GM21825 (cell line): ENCODE measurements around the gene FAM83G.
"Not testable (repeated sequence)": the region's sequence is repeated elsewhere in the genome, so short reads cannot be mapped to it uniquely, and the experiment has no call there.

Experiments
- ATAC-seq: cut with Tn5 transposase; IDR thresholded peaks from one replicate; pipeline ENCODE4 v1.9.1; 2021; ENCODE audit warnings: mild to moderate bottlenecking, moderate library complexity; ENCODE audit not compliant: unreplicated experiment

Gene FAM83G

DNA sequence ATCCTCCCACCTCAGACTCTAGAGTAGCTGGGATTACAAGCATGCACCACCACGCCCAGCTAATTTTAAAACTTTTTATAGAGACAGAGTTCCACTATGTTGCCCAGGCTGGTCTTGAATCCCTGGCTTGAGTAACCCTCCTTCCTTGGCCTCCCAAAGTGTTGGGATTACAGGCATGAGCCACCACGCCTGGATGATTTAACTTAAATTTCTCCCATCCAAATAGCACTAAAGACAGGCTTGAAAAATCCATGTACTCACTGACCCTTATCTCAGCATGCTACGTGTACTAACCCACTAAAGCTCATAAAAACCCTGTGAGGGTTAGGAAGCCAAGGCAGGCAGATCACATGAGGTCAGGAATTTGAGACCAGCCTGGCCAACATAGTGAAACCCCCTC lies 48.0 kb downstream of the FAM83G start:
- no peak for ATAC-seq

- ATAC-seq: not testable (repeated sequence)
Measured at GRCh38 chr17:18956021-18956420, 48.5 kb downstream of the FAM83G start.

GRCh38 chr17:18955009-18955408 lies 49.6 kb downstream of the FAM83G start:
- ATAC-seq: no peak

DNA sequence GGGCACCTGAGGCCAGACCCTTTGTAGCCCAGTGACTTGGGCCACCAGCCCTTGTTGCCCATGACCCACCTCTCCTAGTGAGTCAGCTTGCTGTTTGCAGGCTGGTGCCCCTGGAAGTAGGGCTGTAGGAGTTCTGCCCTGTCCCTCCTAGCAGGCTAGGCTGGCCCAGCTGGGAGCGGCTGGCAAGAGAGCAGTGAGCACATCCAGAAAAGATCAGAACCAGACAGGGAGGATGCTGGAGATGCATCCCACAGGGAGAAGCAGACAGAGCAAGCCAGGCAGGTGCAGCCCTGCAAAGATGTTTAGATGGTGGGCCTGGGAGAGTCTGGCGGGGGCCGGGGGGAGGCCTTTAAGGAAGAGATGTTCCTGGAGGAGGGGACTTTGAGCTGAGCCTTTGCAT lies 50.2 kb downstream of the FAM83G start:
- no peak for ATAC-seq

DNA sequence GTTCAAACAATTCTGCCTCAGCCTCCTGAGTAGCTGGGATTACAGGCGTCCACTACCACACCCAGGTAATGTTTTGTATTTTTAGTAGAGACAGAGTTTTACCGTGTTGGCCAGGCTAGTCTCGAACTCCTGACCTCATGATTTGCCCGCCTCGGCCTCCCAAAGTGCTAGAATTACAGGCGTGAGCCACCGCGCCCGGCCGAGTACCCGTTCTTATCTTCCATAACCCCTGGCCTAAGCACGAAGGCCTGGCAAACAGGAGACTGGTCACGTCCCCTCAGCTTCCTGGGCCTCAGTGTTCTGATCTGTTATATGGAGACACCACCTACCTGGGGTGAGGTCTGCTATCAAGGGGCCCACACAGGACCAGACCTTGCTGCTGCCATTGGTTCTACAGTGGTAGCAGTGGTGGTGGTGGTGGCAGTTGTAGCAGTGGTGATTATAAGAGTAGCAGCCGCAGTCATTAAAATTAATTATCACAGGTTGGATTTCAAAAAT lies 51.3 kb downstream of the FAM83G start:
- ATAC-seq: no peak

- no peak for ATAC-seq
Measured at GRCh38 chr17:18951941-18952842, 52.4 kb downstream of the FAM83G start, which contains the start of gene SLC5A10. Gene SLC5A10, plus strand, starts transcription at chr17:18952165. Its CDS starts 41 bp downstream, at chr17:18952206.

DNA sequence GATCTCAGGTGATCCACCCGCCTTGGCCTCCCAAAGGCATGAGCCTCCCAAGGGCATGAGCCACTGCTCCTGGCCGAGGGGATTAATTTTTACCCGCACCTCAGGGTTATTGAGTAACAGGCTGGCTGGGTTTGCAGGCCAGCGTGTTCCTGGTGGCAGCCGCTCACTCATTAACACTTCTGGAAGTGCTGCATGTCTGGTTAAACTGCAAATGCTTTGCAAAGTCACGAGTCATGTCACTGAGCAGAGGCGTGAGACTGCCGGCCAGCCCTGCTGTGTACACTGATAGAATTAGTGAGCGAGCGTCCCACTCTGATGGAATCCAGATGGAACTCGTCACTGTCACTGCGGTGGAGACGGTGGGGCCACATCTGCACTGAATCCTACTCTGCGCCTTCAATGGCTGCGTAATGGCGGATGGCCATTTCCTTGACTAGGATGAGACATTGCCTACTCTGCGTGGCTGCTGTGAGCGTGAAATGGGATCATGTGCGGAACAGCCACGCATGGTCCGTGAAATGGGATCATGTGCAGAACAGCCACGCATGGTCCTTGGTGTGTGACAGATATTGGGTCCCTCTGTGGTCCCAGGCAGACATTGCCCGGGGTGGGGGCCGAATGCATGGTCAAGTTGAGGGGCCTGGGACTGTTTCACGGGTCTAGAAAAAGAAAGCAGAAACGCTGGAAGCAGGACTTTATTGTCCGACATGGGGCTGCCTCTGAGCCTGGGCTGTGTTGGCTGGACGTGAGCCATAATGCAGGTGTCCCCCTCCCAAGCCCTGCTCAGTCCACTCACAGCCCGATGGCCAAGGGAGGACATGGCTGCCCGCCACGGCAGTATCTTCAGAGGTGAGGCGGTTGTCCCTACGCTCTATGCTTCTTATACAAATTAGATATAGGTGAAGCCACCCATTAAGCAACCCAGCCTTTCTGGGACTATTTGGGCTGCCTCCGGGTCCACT lies 53.3 kb downstream of the FAM83G start:
- ATAC-seq: no peak

- ATAC-seq: no peak
Measured at GRCh38 chr17:18950346-18950745, 54.2 kb downstream of the FAM83G start.

DNA sequence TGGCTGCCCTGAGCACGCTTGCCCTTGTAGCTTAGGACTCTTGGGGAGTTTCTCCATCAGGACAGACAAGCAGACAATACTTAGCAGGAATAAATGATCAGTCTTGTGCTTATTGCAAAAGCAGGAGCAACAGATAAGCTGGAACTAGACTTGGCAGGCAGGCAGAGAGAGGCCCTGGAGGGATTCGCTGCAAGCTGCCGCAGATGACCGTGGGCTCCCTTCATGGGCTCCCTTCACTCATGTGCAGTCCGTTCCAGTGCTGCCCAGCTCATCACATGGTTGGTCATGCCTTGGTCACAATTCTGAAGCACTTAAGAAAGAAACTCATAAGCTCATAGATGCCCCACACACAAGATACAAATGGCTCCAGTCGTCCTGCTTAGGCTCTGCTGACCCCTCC lies 55.0 kb downstream of the FAM83G start:
- ATAC-seq: no peak

DNA sequence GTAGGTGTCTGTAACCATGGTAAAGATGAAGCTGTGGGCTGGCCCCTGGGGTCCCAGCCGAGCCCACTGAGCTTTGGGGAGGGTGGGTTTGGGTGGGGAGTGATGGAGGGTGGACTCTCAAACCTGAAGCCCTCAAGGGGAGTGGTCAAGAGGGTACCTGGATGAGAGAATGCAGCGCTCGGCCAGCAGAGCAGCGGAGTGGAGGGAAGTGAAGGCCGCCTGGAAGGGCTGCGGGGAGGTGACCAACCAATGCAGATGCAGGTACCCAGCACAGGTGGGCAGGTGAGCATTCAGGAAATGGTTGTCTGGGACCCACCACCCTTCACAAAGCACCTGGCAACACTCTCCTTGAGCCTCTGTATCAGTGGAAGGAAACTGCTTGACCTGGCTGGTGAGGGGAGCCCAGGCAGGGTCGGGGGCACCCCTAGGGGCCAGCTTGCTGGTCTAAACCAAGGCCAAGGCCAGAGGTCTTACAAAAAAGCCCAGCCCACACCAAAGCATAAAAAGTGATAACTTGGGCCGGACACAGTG lies 56.0 kb downstream of the FAM83G start:
- no peak for ATAC-seq

GRCh38 chr17:18947866-18948265 lies 56.7 kb downstream of the FAM83G start:
- ATAC-seq: no peak

- ATAC-seq: no peak
Measured at GRCh38 chr17:18946536-18946935, 58.0 kb downstream of the FAM83G start.

GRCh38 chr17:18944646-18945045 lies 59.9 kb downstream of the FAM83G start:
- ATAC-seq: no peak

GRCh38 chr17:18938692-18939023 lies 65.9 kb downstream of the FAM83G start:
- ATAC-seq: no peak

DNA sequence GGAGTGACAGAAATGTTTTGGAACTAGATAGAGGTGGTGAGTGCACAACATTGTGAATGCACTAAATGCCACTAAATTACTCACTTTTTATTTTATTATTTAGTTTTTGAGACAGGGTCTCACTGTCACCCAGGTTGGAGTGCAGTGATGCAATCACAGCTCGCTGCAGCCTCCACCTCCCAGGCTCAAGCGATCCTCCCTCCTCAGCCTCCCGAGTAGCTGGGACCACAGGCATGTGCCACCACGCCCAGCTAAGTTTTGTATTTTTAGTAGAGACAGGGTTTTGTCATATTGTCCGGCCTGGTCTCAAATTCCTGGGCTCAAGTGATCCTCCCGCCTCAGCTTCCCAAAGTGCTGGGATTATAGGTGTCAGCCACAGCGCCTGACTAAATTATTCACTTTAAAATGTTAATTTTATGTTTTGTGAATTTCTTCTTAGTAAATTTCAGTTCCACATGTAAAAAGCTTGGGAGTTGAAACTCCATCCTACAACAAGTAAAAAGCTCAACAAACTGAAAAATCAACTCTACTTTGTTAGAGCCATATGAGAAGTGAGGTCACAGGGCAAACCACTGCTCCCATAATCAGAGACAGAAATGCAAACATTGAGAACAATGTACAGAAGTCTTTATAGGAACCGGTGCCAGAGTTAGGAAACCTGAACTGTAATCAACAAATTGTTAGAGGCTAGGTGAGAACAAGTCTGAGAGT lies 66.4 kb downstream of the FAM83G start:
- no peak for ATAC-seq

- no peak for ATAC-seq
Measured at GRCh38 chr17:18933102-18934058, 71.2 kb downstream of the FAM83G start.

DNA sequence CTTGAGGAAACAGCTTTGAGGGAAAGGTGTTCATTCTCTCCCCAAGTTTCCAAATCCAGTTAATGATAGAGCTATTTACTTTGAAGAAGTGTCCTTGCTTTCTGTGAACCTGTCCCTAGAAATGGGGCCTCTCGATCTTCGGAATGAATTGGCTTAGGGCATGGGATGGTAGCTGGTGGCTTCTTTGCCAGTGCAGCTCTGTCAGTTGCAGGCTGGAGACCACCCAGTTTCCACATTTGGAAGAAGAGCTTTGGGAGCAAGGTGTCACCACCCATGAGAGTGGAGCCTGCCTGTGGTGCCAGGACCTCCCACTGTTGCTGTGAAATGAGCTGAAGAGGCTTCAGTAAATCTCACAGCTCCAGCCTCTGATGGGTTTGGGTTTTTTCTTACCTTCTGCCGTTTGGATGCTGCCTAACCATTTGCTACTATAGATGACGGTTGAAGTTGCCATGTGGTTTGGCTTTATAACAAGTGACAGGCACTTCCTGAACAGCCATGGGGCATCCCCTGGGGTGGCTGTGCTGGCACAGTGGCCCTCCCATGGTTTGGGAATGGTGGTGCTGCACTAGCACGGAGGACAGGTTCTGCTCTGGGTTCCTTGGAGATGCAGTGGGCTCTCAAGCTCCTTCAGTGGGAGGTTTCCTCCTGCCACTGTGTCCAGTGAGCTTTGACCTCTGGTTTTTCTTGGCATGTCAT lies 72.1 kb downstream of the FAM83G start:
- no peak for ATAC-seq

- ATAC-seq: no peak
Measured at GRCh38 chr17:18928628-18929125, 75.9 kb downstream of the FAM83G start.

- ATAC-seq: no peak
Measured at GRCh38 chr17:18925187-18925586, 79.4 kb downstream of the FAM83G start.
